ENCODE results near the gene LCA5. TPM values are rescaled to one million over a fixed set of nuclear protein-coding genes. Genes with fewer than 3 reads are reported as not detected.
A peak's percentile ranks its signal among the peaks of the same experiment; 100 is the strongest.

Gene LCA5
- total RNA-seq, 1 experiment from 2014 or later, result 7.0 TPM

GRCh38 chr6:79546186-79546585 is 9.0 kb upstream of the LCA5 start:
- TF ChIP-seq, protein P1, sequence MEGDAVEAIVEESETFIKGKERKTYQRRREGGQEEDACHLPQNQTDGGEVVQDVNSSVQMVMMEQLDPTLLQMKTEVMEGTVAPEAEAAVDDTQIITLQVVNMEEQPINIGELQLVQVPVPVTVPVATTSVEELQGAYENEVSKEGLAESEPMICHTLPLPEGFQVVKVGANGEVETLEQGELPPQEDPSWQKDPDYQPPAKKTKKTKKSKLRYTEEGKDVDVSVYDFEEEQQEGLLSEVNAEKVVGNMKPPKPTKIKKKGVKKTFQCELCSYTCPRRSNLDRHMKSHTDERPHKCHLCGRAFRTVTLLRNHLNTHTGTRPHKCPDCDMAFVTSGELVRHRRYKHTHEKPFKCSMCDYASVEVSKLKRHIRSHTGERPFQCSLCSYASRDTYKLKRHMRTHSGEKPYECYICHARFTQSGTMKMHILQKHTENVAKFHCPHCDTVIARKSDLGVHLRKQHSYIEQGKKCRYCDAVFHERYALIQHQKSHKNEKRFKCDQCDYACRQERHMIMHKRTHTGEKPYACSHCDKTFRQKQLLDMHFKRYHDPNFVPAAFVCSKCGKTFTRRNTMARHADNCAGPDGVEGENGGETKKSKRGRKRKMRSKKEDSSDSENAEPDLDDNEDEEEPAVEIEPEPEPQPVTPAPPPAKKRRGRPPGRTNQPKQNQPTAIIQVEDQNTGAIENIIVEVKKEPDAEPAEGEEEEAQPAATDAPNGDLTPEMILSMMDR (IDR thresholded peaks at IDR 0.05), result no peak
- TF ChIP-seq POLR2AphosphoS5 (IDR thresholded peaks at IDR 0.05; ENCODE audit: low read depth, low read length), result no peak
- TF ChIP-seq SIN3A (IDR thresholded peaks at IDR 0.05; ENCODE audit: borderline replicate concordance, insufficient read depth, low read depth, low read length), result no peak
- no peak for TF ChIP-seq TCF7L2 (IDR thresholded peaks at IDR 0.05; ENCODE audit: low read depth, low read length)
- TF ChIP-seq REST (IDR thresholded peaks at IDR 0.05; ENCODE audit: insufficient read depth in 1 of 2, low read depth in 2 of 2, low read length in 1 of 2), result no peak
- ATAC-seq (no peak), DNase-seq (ENCODE audit: low read depth, low spot score) (no peak)
- POLR2A ChIA-PET, result interaction anchor here (0.6 kb wide), 1 partner anchor 9 kb away, joined by 3 read pairs; the partner anchor contains the start of gene LCA5
- Histone ChIP-seq H3K4me1 (ENCODE audit: control insufficient read depth, insufficient read depth, low read length) (peaks cover 40% of the 10 kb centered on the region), H3K36me3 (ENCODE audit: control insufficient read depth, insufficient read depth, low read length) (no peaks in the 10 kb centered on the region; the same call in 1 of the 2 replicates), H3K27ac (ENCODE audit: low read length) (peak overlapping the region; percentile 74), H3K27me3 (ENCODE audit: control insufficient read depth, insufficient read depth, low read length) (no peaks in the 10 kb centered on the region), H3K9me3 (ENCODE audit: control insufficient read depth, insufficient read depth, low read depth, low read length) (no peaks in the 10 kb centered on the region), H3K4me3 (ENCODE audit: low read depth in 2 of 2, low read length in 2 of 2) (no peak overlapping the region)
- CTCF ChIA-PET, result no interaction called here
- in situ Hi-C loops (cut with HindIII; ENCODE audit: low pct_unique_long_range_greater_than_20kb, low sequenced_read_pairs) (no loop called here), intact Hi-C loops (cut with micrococcal nuclease; ENCODE audit: unreplicated experiment) (no loop called here)
- BruUV-seq (replicated peaks), result no TSS peak

DNA sequence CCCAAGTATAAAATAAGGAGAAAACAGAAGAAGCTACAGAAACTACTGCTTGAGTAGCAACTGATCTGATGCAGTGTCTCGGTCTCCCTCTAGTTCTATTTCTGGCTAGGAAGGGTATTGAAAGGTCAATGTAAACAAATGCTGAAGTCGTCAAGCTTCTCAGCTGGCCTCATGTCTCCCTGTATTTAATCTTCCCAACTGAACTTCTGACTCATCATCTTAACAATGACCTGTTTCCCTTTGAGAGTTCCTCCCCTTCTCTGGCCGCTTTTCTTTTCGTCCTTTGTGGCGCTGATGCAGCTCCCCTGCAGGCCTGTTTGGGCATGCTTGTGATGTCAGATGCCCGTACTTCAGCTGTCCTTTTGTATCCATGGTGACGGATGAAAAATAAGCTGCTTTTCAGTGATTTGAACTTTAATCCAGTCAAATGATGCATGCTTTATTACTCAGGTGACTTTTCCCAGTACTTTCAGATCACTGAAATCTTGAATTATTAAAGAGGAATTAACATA is 7.8 kb upstream of the LCA5 start:
- H3K27ac ChIP-seq (ENCODE audit: low read length), result peak overlapping the region; percentile 74
- in situ Hi-C loops (cut with HindIII; ENCODE audit: low pct_unique_long_range_greater_than_20kb, low sequenced_read_pairs), result no loop called here

More for the DNA sequence above, 7.8 kb upstream of the LCA5 start:
- H3K9me3 ChIP-seq (ENCODE audit: control insufficient read depth, insufficient read depth, low read depth, low read length), result no peaks in the 10 kb centered on the region
- no TSS peak for BruUV-seq (replicated peaks)
- CTCF ChIA-PET, result interaction anchor here (0.6 to 1.2 kb wide), 2 partner anchors 25 to 143 kb away, joined by 4 read pairs; no protein-coding TSS in a partner anchor
- no peaks in the 10 kb centered on the region for H3K27me3 ChIP-seq (ENCODE audit: control insufficient read depth, insufficient read depth, low read length)
- intact Hi-C loops (cut with micrococcal nuclease; ENCODE audit: unreplicated experiment), result no loop called here
- peak overlapping the region; percentile 16 to 30 for H3K4me3 ChIP-seq (ENCODE audit: low read depth in 2 of 2, low read length in 2 of 2)
- POLR2A ChIA-PET, result interaction anchor here (0.5 to 0.9 kb wide), 2 partner anchors 8 to 20 kb away, joined by 3 read pairs; no protein-coding TSS in a partner anchor
- TF ChIP-seq, protein P1 (IDR thresholded peaks at IDR 0.05), result peak; percentile 74
- TF ChIP-seq POLR2AphosphoS5 (IDR thresholded peaks at IDR 0.05; ENCODE audit: low read depth, low read length), result peak; percentile 81
- 0 out of 2 replicates have a peak, but pooled peaks have one; percentile 67 for TF ChIP-seq SIN3A (IDR thresholded peaks at IDR 0.05; ENCODE audit: borderline replicate concordance, insufficient read depth, low read depth, low read length)
- TF ChIP-seq TCF7L2 (IDR thresholded peaks at IDR 0.05; ENCODE audit: low read depth, low read length), result peak; percentile 66; the same call in 1 of the 2 replicates
- TF ChIP-seq REST (IDR thresholded peaks at IDR 0.05; ENCODE audit: insufficient read depth in 1 of 2, low read depth in 2 of 2, low read length in 1 of 2), result no peak
- H3K36me3 ChIP-seq (ENCODE audit: control insufficient read depth, insufficient read depth, low read length), result no peaks in the 10 kb centered on the region; the same call in 1 of the 2 replicates
- peaks cover 45% of the 10 kb centered on the region for H3K4me1 ChIP-seq (ENCODE audit: control insufficient read depth, insufficient read depth, low read length)
- peak; percentile 93 for DNase-seq (ENCODE audit: low read depth, low spot score)
- peak; percentile 99 for ATAC-seq
